ENCODE data around the gene UBA6.
"Not testable (repeated sequence)": the region's sequence is repeated elsewhere in the genome, so short reads cannot be mapped to it uniquely, and the experiment has no call there.

Gene UBA6

GRCh38 chr4:67660418-67660817 is 40.5 kb downstream of the UBA6 start:
- DNase-seq (ENCODE audit: low read depth in 2 of 2): no peak

- DNase-seq (ENCODE audit: low read depth in 2 of 2): no peak
Observed at GRCh38 chr4:67659065-67659464, 41.9 kb downstream of the UBA6 start.

- DNase-seq (ENCODE audit: low read depth in 2 of 2): no peak
Observed at GRCh38 chr4:67658302-67658701, 42.7 kb downstream of the UBA6 start.

- no peak for DNase-seq (ENCODE audit: low read depth in 2 of 2)
Observed at GRCh38 chr4:67651536-67651935, 49.4 kb downstream of the UBA6 start.

- DNase-seq (ENCODE audit: low read depth in 2 of 2): no peak
Observed at GRCh38 chr4:67638136-67638535, 62.8 kb downstream of the UBA6 start.

GRCh38 chr4:67636978-67637377 is 64.0 kb downstream of the UBA6 start:
- DNase-seq (ENCODE audit: low read depth in 2 of 2): not testable (repeated sequence)

GRCh38 chr4:67635331-67635730 is 65.6 kb downstream of the UBA6 start:
- DNase-seq (ENCODE audit: low read depth in 2 of 2): no peak

- DNase-seq (ENCODE audit: low read depth in 2 of 2): no peak
Observed at GRCh38 chr4:67634741-67635140, 66.2 kb downstream of the UBA6 start.

- no peak for DNase-seq (ENCODE audit: low read depth in 2 of 2)
Observed at GRCh38 chr4:67632492-67632891, 68.5 kb downstream of the UBA6 start.

GRCh38 chr4:67624939-67625338 is 76.0 kb downstream of the UBA6 start:
- DNase-seq (ENCODE audit: low read depth in 2 of 2): no peak

GRCh38 chr4:67616478-67616877 is 84.5 kb downstream of the UBA6 start:
- DNase-seq (ENCODE audit: low read depth in 2 of 2): no peak

GRCh38 chr4:67615119-67615518 is 85.8 kb downstream of the UBA6 start:
- DNase-seq (ENCODE audit: low read depth in 2 of 2): no peak

GRCh38 chr4:67614186-67614585 is 86.8 kb downstream of the UBA6 start:
- DNase-seq (ENCODE audit: low read depth in 2 of 2): no peak

- no peak for DNase-seq (ENCODE audit: low read depth in 2 of 2)
Observed at GRCh38 chr4:67608027-67608426, 92.9 kb downstream of the UBA6 start.

GRCh38 chr4:67604749-67605148 is 96.2 kb downstream of the UBA6 start:
- no peak for DNase-seq (ENCODE audit: low read depth in 2 of 2)

GRCh38 chr4:67604029-67604381 is 97.0 kb downstream of the UBA6 start:
- DNase-seq (ENCODE audit: low read depth in 2 of 2): no peak

GRCh38 chr4:67603310-67604028 is 97.5 kb downstream of the UBA6 start:
- no peak for DNase-seq (ENCODE audit: low read depth in 2 of 2)

- peak in 1 of 2 experiments; percentile 7 for DNase-seq (ENCODE audit: low read depth in 2 of 2)
Observed at GRCh38 chr4:67593741-67594175, 107.2 kb downstream of the UBA6 start.

GRCh38 chr4:67587156-67587555 is 113.8 kb downstream of the UBA6 start:
- DNase-seq (ENCODE audit: low read depth in 2 of 2): no peak

GRCh38 chr4:67584496-67584895 is 116.5 kb downstream of the UBA6 start:
- DNase-seq (ENCODE audit: low read depth in 2 of 2): no peak

- no peak for DNase-seq (ENCODE audit: low read depth in 2 of 2)
Observed at GRCh38 chr4:67581913-67582312, 119.0 kb downstream of the UBA6 start.

- no peak for DNase-seq (ENCODE audit: low read depth in 2 of 2)
Observed at GRCh38 chr4:67581208-67581857, 119.6 kb downstream of the UBA6 start.

- DNase-seq (ENCODE audit: low read depth in 2 of 2): no peak
Observed at GRCh38 chr4:67580577-67580976, 120.4 kb downstream of the UBA6 start.

GRCh38 chr4:67576538-67576937 is 124.4 kb downstream of the UBA6 start:
- no peak for DNase-seq (ENCODE audit: low read depth in 2 of 2)

Data from fibroblast of skin of left quadriceps (primary cell).